GM19463 (cell line): Measurements from ENCODE around the gene HOXD11.

Experiments
- ATAC-seq: cut with Tn5 transposase; IDR thresholded peaks from one replicate; pipeline ENCODE4 v1.9.1; 2021; ENCODE audit warnings: mild to moderate bottlenecking, moderate library complexity; ENCODE audit not compliant: unreplicated experiment

Gene HOXD11

GRCh38 chr2:176147210-176147799 is 40.2 kb downstream of the HOXD11 start:
- ATAC-seq = no peak

DNA sequence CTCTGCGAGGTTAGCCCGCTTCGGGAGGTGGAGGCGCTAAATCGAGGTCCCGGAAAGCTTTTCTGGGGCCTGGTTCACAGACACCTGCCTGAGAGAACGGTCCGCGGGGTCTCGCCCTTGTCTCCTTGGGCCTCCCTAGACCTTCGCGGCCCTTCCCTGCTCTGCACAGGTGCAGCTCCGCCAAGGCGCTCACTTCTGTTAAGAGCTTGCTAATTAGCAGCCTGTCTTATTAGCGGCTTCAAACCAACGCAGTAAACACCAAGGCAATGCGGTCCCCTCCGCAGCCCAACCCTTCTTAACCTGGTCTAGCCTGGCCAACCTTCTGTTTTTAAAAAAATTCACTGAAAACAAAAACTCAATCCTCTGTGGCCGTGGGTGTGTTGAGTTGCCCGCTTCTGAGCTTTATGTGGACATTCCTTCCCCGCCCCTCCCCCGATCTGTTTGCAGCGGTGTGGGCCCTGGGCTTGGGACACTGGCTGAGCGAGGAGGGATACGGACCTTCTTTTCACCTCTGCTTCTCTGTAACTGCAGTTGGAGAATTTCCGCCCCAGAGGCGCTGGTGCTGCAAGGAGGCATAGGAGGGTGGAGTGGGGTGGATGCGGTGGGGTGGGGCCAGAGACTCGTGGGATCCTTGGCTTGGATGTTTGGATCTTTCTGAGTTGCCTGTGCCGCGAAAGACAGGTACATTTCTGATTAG is 40.9 kb downstream of the HOXD11 start:
- ATAC-seq = no peak

DNA sequence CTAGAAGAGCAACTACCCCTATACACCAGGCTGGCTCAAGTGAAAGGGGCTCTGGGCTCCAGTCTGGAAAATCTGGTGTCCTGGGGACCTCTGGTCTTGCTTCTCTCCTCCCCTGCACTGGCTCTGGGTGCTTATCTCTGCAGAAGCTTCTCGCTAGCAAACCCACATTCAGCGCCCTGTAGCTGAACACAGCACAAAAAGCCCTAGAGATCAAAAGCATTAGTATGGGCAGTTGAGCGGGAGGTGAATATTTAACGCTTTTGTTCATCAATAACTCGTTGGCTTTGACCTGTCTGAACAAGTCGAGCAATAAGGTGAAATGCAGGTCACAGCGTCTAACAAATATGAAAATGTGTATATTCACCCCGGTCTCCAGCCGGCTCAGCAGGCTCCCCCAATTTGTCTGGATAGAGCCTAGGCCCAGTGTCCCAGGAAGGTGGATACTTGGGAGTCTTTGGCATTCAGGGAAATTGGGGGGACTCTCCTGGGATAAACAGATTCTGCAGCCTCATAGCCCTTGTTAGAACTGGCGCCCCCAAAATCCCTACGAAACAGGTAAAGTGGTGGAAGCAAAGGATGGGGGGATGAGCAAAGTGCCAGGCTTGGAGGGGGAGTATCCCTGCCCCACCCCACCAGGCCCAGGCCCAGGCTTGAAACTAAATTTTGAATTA is 41.8 kb downstream of the HOXD11 start:
- no peak for ATAC-seq

GRCh38 chr2:176149481-176149938 is 42.4 kb downstream of the HOXD11 start:
- no peak for ATAC-seq

GRCh38 chr2:176149939-176150583 is 43.0 kb downstream of the HOXD11 start:
- no peak for ATAC-seq

DNA sequence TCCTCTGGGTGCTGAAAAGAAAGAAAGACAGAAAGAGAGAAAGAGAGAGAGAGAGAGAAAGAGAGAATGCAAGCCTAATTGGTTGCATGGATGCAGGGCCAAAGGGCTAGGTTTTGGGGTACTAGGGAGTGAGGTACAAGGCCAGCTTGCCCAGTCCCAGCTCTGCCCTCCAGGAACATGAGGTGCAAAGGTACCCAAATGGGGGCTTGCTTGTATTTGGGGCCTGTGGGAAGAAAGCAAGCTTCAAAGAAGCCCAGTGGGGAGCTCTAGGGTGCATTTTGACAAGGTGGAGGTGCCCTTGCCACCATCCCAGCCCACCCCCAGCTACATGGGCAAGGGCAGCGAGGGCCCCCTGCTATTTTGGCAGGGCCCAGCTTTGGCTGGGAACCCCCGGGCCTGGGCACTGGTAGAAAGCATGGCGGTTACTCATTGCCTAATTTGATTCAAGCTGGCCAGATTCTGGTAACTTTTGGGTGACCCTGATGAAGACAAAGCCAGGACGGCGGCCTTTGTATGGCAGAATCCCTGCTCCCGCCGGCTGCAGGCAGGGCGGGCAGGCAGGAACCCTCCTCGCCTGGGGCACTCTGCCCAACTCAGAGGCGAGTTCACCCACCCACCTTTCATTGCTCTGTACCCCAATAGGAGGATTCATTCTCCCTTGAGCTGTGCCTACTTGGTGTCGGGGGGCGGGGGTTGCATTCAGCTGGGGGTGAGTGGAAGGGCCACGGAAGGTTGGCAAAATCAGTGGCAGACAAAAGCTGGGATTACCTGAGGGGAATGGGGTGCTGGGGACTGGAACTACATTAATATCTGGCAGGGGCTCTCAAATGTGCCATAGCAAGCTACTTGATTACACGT is 43.7 kb downstream of the HOXD11 start:
- ATAC-seq = no peak

DNA sequence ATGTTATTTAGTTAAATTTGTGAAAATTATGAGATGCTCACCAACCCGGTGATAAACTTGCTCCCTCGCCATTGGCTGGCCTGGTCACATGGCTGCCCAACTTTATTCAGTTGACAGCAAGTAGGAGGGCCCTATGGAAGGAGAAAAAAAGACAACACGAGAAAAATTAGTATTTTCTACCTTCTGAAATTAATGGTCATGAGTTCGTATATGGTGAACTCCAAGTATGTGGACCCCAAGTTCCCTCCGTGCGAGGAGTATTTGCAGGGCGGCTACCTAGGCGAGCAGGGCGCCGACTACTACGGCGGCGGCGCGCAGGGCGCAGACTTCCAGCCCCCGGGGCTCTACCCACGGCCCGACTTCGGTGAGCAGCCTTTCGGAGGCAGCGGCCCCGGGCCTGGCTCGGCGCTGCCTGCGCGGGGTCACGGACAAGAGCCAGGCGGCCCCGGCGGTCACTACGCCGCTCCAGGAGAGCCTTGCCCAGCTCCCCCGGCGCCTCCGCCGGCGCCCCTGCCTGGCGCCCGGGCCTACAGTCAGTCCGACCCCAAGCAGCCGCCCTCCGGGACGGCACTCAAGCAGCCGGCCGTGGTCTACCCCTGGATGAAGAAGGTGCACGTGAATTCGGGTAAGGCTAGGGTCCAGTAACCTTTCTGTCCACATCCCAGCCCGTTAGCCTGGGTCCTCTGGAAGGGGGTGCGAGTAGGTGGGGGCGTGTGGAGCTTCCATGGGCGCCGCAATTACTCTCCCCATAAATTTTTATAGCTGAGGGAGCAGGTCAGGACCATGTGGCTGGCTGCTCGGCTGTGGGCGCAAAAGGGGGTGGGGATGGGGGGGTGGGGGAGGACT is 44.6 kb downstream of the HOXD11 start, which contains the start of gene HOXD4:
Gene HOXD4, plus strand, starts transcription at position 109 of the 846 bp plus-strand sequence. Its CDS starts 84 bp downstream, at position 193.
- no peak for ATAC-seq

- ATAC-seq = no peak
Measured at GRCh38 chr2:176152350-176153181, 45.5 kb downstream of the HOXD11 start.

GRCh38 chr2:176154576-176155252 is 47.6 kb downstream of the HOXD11 start:
- ATAC-seq = no peak

GRCh38 chr2:176155356-176156044 is 48.4 kb downstream of the HOXD11 start:
- ATAC-seq = no peak

DNA sequence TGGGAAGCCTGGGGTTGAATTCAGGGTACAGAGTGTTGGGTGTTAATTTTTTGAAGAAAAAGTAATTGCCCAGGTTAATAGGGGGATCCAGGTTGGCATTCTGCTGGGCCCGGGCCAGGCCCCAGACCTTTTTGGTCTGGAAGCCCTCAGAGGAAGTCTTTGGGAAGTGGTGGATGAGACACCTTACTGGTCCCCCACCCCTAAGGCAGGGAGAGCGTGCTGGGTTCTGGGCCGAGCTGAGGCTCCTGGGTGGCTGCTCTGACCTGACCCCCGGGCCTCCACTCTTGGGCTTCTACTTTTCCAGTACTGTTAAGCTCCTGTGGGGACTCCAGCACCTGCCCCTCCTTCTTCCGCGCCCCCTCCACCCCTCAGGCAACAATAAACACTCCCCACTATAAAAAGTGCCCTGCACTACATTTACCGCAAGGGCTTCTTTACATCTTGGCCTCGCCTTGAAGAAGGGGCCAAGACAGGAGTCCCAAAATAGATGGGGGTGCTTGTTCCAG is 49.3 kb downstream of the HOXD11 start:
- ATAC-seq = no peak

DNA sequence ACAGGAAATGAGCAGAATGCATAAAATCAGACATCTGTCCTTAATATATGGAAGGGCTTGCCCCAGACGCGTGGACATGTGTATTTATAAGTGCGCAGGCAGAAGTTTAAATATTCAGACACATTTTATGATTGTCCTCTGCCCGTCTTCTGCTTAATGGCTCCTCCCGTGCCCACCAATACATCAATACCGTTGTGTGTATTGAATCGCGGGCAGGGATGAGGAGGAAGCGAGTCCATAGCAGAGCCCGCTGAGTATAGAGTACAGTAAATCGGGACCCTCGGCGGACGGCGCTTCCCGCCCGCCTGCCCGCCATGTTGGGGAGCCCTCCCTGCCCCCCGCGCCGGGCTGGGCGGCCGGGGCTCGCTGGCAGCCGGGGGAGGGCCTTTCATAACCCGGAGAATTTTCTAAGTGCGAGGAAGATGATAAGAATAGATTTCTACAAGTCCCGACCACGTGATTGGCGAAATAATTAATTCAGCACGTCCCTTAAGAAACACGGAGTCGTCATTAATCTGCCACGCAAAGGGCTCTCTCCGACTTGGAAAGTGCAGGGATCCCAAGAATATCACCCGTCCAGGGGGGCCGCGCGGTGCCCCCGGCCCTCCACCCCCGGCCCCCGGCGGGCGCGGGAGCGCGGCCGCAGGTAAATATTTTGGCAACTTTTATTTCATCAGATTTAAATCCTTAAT is 49.9 kb downstream of the HOXD11 start, which contains the start of gene HOXD3:
Gene HOXD3, plus strand, starts transcription at position 501 of the 692 bp plus-strand sequence. CDS start 11,808 bp downstream, outside the sequence.
- no peak for ATAC-seq

DNA sequence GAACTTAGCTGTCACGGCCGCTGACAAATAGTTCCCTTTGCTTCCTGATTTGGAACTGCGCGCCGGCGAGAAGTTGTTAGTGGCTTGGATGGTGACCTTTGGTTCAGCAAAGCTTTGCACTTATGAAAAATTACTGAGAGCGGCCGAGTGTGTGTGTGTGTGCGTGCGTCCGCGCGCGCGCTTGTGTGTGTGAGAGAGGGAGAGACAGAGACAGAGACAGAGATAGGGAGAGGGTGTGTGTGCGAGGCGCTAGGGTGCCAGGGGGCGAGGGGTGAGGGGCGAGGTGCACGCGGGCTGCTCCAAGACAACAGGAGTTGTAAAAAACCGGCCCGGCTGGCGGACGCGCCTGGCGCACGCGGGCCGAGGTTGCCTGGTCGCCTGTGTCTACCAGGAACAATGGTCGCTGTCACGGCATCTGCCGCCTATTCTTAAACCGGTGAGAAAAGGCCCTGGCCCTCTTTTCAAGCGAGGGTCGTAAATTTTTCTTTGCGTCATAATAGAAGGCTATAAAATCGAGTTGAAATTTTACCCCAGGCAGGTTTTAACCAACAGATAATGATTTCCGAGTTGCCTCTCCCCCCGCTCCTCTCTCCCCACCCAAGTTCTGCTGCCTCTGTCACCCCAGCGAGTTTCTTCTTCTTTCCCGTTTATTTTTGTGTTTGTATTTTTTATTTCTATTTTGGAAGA is 50.6 kb downstream of the HOXD11 start:
- no peak for ATAC-seq

DNA sequence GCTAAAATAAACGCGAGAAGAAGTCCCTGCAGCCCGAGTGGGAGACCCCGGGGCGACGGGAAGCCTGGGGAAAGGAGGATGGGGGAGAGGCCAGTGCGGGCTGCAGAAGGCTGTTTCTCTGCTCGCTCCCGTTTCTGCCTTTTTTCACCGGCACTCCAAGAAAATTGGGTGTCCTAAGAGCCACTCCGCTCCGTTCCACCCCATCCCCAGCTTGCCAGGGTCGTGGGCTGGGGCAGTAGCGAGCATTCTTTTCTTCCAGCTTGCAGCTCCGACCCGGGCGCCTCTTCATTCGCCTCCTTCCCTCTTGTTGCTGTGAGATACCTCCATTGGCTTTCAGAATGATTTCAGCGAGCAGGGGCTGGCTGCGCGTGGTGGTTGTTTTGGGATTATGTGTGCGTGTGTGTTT is 51.1 kb downstream of the HOXD11 start:
- ATAC-seq = no peak

DNA sequence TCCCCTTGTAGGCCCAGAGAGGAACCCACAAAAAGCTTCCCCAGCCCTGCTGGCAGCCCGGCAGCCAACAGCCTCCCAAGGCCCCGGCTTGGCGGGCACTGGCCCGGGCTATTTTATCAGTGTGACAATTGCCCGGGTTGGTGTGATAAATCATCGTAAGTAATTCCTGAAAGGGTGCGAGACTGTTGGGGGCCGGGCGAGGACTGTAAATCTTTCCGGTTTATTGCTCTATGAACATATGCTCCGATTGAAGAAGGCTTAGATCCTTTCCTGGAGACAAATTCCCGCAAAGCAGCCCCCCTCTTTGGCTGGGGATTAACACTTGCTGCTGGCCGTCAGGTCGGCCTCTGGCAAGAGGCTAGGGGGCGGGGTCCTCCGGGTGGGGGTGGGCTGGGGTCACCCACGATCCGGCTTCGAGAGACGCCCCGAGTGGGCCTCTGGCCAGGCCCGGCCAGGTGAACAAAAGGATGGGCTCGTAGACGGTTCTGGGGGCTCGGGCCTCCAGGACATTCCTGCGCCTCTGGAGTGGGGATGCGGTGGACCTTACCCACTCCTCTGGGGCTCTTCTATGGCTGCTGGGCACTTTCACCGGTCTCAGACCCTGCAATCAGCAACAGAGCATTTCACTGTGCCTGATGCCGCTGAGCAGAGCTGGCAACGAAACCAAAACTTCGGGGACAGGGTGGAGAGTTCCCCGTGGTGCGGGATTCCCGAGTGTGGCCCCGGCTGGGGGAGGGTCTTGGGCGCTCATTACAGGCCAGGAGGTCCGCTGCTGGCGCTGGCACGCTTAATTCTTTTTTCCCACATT is 52.0 kb downstream of the HOXD11 start:
- ATAC-seq = no peak
